Smooth muscle cell (in vitro differentiated cells): ENCODE measurements around the gene ZDHHC18. TPM values are rescaled to one million over a fixed set of nuclear protein-coding genes. Genes with fewer than 3 reads are reported as not detected.

Source experiments
- DNase-seq: peaks from one replicate; lab custom pipeline; 2025; ENCODE audit not compliant: unreplicated experiment; lab: John Stamatoyannopoulos, UW
- H2AFZ ChIP-seq: fragments of 200-600 bp; sonication (generic); 2 replicates; pipeline ENCODE4 v1.6.0; 2016; ENCODE audit warnings: antibody characterized with exemption, low read depth, mild to moderate bottlenecking
- H3F3A ChIP-seq: fragments of 200-600 bp; sonication (generic); 2 replicates; pipeline ENCODE4 v1.6.0; 2017; ENCODE audit warnings: antibody characterized with exemption, low read depth
- H3K27ac ChIP-seq: fragments of 200-600 bp; sonication (generic); 2 replicates; pipeline ENCODE4 v1.5.1; 2016; ENCODE audit warnings: low read depth, mild to moderate bottlenecking
- H3K27me3 ChIP-seq: fragments of 200-600 bp; sonication (generic); 2 replicates; pipeline ENCODE4 v1.6.1; 2016; ENCODE audit warnings: low read depth, mild to moderate bottlenecking
- H3K36me3 ChIP-seq: fragments of 200-600 bp; sonication (generic); 2 replicates; pipeline ENCODE4 v1.5.1; 2016; ENCODE audit warnings: low read depth
- H3K4me1 ChIP-seq: fragments of 200-600 bp; sonication (generic); 2 replicates; pipeline ENCODE4 v1.5.1; 2016; ENCODE audit warnings: low read depth
- H3K4me2 ChIP-seq: fragments of 200-600 bp; sonication (generic); 2 replicates; pipeline ENCODE4 v1.6.0; 2016; ENCODE audit warnings: mild to moderate bottlenecking
- H3K4me3 ChIP-seq: fragments of 200-600 bp; sonication (generic); 2 replicates; pipeline ENCODE4 v1.5.1; 2016; ENCODE audit warnings: mild to moderate bottlenecking
- H3K79me2 ChIP-seq: fragments of 200-600 bp; sonication (generic); 2 replicates; pipeline ENCODE4 v1.6.0; 2016; ENCODE audit warnings: low read depth, mild to moderate bottlenecking
- H3K9ac ChIP-seq: fragments of 200-600 bp; sonication (generic); 2 replicates; pipeline ENCODE4 v1.6.0; 2016; ENCODE audit warnings: low read depth
- H3K9me3 ChIP-seq: fragments of 200-600 bp; sonication (generic); replicated peaks from 2 replicates; pipeline ENCODE4 v1.5.1; 2016; ENCODE audit warnings: low read depth
- H4K20me1 ChIP-seq: fragments of 200-600 bp; sonication (generic); 2 replicates; pipeline ENCODE4 v1.6.0; 2016; ENCODE audit warnings: low read depth
- WGBS: methylation state at CpG from one replicate; pipeline ENCODE4 v1.1.7; 2016; ENCODE audit warnings: low lambda C conversion rate; 5-methylcytosine and 5-hydroxymethylcytosine counted together
- polyA plus RNA-seq: library from polyadenylated mRNA; unstranded; fragments of >200 nt; fragmentation: Nextera tagmentation; extraction: Ambion mirVana; gene quantifications from 2 replicates; pipeline ENCODE4 v1.2.1, GENCODE V29; 2016
- total RNA-seq: library from RNA; depleted of rRNA; stranded (reverse); fragments of >200 nt; gene quantifications from 2 replicates; pipeline ENCODE4 v1.2.3, GENCODE V29; 2014
- TF ChIP-seq, protein P1 (sequence below): fragments of 200-600 bp; sonication (generic); IDR thresholded peaks from 2 replicates; pipeline ENCODE4 v1.5.1; 2017; ENCODE audit warnings: borderline replicate concordance, mild to moderate bottlenecking, antibody characterized with exemption; ENCODE audit not compliant: insufficient read depth, poor library complexity, severe bottlenecking

Gene ZDHHC18
- total and polyA plus RNA-seq, 2 experiments from 2014 or later, result 20.3 to 52.5 TPM

DNA sequence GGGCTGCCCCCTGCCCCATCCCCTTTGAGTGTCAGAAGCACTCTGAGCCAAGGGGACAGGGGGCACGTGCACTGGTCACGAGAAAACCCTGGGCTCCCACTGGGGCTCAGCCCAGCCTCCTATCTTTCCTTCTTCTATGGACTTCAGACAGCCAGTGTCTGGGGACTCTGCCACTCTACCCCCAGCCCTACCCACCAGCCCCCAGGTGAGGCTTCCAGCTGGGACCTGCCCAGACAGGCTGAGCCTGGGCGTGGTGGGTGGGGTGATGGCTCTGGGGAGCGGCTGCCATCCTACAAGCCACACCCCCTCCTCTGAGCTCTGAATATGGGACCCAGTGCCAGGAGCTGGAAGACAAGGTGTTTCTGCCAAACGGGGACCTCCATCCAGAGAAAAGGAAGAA is 28.4 kb downstream of the ZDHHC18 start:
- WGBS, result 86% methylated on average over 5 of the region's 5 CpGs
- Histone ChIP-seq H3K27ac (peak overlapping the region; percentile 47), H3F3A (no peaks in the 10 kb centered on the region), H4K20me1 (no peaks in the 10 kb centered on the region), H3K9ac (no peak overlapping the region), H3K4me2 (no peak overlapping the region), H3K36me3 (no peaks in the 10 kb centered on the region), H3K9me3 (no peaks in the 10 kb centered on the region), H2AFZ (no peak overlapping the region), H3K4me3 (no peak overlapping the region), H3K27me3 (no peaks in the 10 kb centered on the region), H3K79me2 (no peaks in the 10 kb centered on the region), H3K4me1 (peaks cover 9% of the 10 kb centered on the region)
- TF ChIP-seq, protein P1, sequence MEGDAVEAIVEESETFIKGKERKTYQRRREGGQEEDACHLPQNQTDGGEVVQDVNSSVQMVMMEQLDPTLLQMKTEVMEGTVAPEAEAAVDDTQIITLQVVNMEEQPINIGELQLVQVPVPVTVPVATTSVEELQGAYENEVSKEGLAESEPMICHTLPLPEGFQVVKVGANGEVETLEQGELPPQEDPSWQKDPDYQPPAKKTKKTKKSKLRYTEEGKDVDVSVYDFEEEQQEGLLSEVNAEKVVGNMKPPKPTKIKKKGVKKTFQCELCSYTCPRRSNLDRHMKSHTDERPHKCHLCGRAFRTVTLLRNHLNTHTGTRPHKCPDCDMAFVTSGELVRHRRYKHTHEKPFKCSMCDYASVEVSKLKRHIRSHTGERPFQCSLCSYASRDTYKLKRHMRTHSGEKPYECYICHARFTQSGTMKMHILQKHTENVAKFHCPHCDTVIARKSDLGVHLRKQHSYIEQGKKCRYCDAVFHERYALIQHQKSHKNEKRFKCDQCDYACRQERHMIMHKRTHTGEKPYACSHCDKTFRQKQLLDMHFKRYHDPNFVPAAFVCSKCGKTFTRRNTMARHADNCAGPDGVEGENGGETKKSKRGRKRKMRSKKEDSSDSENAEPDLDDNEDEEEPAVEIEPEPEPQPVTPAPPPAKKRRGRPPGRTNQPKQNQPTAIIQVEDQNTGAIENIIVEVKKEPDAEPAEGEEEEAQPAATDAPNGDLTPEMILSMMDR, result no peak
- DNase-seq, result no peak

DNA sequence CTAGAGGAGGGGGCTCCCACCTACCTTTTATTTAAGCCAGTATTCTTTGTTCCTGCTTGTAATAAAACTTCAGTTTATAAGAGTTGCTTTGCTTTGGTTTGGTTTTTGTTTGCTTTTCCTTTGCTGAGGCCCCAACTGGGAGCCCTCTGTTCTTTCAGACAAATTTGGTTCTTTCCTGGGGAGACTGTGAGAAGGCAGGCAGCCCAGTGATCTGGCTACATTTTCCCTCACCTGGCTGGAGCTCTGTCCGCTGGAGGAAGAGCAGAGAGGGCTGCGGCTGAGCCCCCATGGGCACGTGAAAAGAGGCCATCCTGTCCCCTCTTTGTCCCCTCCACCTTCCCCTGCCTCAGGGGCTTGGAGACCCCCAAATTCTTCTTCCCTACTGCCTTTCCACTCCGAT is 29.1 kb downstream of the ZDHHC18 start:
- Histone ChIP-seq H3K4me2 (no peak overlapping the region), H3K27ac (peak overlapping the region; percentile 47), H4K20me1 (no peaks in the 10 kb centered on the region), H3K4me1 (peaks cover 9% of the 10 kb centered on the region), H3K9me3 (no peaks in the 10 kb centered on the region), H3K4me3 (no peak overlapping the region), H2AFZ (no peak overlapping the region), H3K79me2 (no peaks in the 10 kb centered on the region), H3K9ac (no peak overlapping the region), H3F3A (no peaks in the 10 kb centered on the region), H3K27me3 (no peaks in the 10 kb centered on the region), H3K36me3 (no peaks in the 10 kb centered on the region)
- WGBS, result 100% methylated on average over 4 of the region's 4 CpGs
- no peak for DNase-seq
- TF ChIP-seq, protein P1, result no peak

- Histone ChIP-seq H4K20me1 (no peaks in the 10 kb centered on the region), H3K36me3 (no peaks in the 10 kb centered on the region), H3K27me3 (no peaks in the 10 kb centered on the region), H3K79me2 (no peaks in the 10 kb centered on the region), H3K9me3 (no peaks in the 10 kb centered on the region), H3K4me1 (peaks cover 9% of the 10 kb centered on the region), H3F3A (no peaks in the 10 kb centered on the region), H3K4me3 (no peak overlapping the region), H3K27ac (peak overlapping the region; percentile 47), H2AFZ (no peak overlapping the region), H3K4me2 (no peak overlapping the region), H3K9ac (no peak overlapping the region)
- 93% methylated on average over 11 of the region's 11 CpGs for WGBS
- no peak for DNase-seq
- TF ChIP-seq, protein P1, result no peak
Measured at GRCh38 chr1:26856181-26856580, 29.7 kb downstream of the ZDHHC18 start.
